Sigmoid colon (tissue), 4 donors: Measurements from ENCODE around the gene SLC8A3.
"Not testable (repeated sequence)": the region's sequence is repeated elsewhere in the genome, so short reads cannot be mapped to it uniquely, and the experiment has no call there.

Experiments used
- CTCF ChIP-seq, 4 experiments: fragments of 450-650 bp in 3 of 4; fragments of 200-600 bp in 1 of 4; IDR thresholded peaks; one replicate each; pipeline ENCODE4 v1.5.1; 2016 to 2019; ENCODE audit warnings: antibody characterized with exemption in 4 of 4, mild to moderate bottlenecking in 3 of 4, moderate library complexity in 2 of 4
- POLR2A ChIP-seq, 2 donors: fragments of 450-650 bp; IDR thresholded peaks; one replicate each; pipeline ENCODE4 v1.6.1; 2016; ENCODE audit warnings: antibody characterized with exemption in 2 of 2, mild to moderate bottlenecking in 2 of 2, moderate library complexity in 2 of 2
- POLR2AphosphoS5 ChIP-seq, 4 donors: sonication (generic); formaldehyde crosslinking; IDR thresholded peaks; one replicate each; pipeline ENCODE4 v1.6.1; 2017; ENCODE audit warnings: antibody characterized with exemption in 4 of 4

GRCh38 chr14:70229877-70230640, 41.3 kb upstream of the SLC8A3 start:
- TF ChIP-seq CTCF, POLR2A, POLR2AphosphoS5 (IDR thresholded peaks at IDR 0.05): not testable (repeated sequence)
